ENCODE measurements around the gene EPRS1.

Gene EPRS1

DNA sequence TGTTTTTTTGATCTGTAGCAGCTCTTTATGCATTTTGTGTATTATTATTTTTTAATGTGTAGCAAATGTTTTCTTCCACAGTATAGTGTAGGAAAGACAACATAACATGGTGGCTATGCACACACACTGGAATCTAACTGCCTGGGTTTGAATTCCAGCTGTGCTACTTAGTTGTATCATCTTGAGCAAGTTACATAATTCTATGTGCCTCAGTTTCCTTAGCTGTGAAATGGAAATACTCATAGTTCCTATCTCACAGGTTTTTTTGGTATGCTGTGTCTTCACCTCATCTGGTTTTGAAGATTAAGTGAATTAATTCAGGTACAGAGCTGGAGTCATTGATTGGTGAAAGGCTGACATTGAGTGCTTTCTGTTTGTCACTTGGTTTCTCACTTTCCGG is 46.4 kb upstream of the EPRS1 start (continued):
- TF ChIP-seq, protein P1, sequence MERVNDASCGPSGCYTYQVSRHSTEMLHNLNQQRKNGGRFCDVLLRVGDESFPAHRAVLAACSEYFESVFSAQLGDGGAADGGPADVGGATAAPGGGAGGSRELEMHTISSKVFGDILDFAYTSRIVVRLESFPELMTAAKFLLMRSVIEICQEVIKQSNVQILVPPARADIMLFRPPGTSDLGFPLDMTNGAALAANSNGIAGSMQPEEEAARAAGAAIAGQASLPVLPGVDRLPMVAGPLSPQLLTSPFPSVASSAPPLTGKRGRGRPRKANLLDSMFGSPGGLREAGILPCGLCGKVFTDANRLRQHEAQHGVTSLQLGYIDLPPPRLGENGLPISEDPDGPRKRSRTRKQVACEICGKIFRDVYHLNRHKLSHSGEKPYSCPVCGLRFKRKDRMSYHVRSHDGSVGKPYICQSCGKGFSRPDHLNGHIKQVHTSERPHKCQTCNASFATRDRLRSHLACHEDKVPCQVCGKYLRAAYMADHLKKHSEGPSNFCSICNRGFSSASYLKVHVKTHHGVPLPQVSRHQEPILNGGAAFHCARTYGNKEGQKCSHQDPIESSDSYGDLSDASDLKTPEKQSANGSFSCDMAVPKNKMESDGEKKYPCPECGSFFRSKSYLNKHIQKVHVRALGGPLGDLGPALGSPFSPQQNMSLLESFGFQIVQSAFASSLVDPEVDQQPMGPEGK (tag by site-specific recombination; IDR thresholded peaks at IDR 0.05), result no peak
- TF ChIP-seq ZNF211 (tag by site-specific recombination; IDR thresholded peaks at IDR 0.05; ENCODE audit: low read depth) (no peak), ZNF555 (tag by site-specific recombination; conservative IDR thresholded peaks at IDR 0.05) (no peak), ZNF777 (tag by site-specific recombination; IDR thresholded peaks at IDR 0.05; ENCODE audit: borderline replicate concordance) (no peak)

DNA sequence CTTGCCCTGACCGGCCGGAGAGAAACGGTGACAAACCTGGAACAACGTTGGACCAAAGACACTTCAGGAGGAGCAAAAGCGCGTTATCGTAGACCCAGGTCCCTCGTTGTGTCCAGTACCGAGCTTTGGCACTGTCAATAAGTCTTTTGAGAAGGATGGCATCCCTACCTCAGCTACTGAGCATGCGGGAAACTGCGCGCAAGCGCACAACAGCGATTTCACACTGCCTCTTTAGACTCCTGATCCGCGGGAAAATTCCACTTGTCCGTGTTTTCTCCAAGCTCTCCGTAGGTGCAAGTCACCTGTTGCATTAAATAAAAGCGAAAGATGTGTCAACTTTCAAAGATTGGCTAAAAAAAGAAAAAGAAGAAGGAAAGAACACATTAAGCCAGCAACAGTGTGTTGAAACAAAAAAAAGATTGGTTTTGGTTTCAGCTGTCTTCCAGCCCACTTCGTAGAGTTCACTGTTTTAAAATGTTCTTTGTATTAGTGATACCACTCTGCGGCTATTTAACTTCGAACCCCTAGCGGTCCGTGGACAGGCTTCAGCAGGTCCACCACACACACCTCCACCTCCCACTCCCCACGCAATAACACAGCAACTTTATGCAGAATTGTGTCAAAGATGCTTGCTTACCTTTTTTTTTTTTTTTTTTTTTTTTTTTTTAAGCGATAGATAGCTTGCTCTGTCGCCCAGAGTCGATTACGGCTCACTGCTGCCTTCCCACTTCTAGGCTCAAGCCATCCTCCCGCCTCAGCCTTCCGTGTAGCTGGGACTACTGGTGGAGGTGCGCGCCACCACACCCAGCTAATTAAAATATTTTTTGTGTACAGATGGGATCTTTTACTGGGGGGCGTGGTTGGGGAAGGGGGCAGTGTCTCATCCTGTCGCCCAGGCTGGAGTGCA is 43.6 kb upstream of the EPRS1 start, which contains the start of gene BPNT1:
BPNT1 (minus strand) TSS at position 139 of the 907 bp plus-strand sequence. CDS start 9,942 bp downstream, outside the sequence.
- ChIA-PET CTCF (interaction anchor here (0.6 to 0.7 kb wide), 4 partner anchors 24 to 1320 kb away, joined by 3 read pairs; no protein-coding TSS in a partner anchor), POLR2A (interaction anchor here (0.6 to 1.0 kb wide), 5 partner anchors 10 to 1742 kb away, joined by 3 to 5 read pairs (median 3); no protein-coding TSS in a partner anchor)
- Histone ChIP-seq H3K36me3 (ENCODE audit: control insufficient read depth in 2 of 2, insufficient read depth in 1 of 2, low read length in 2 of 2) (peaks cover 0 to 5% of the 10 kb centered on the region in 2 experiments; a peak in 2 of 3 replicates), H3K9me3 (ENCODE audit: control insufficient read depth, insufficient read depth, low read depth, low read length) (no peaks in the 10 kb centered on the region), H3K27ac (ENCODE audit: extremely low read depth, low read depth, low read length) (0 out of 2 replicates have a peak within 1 kb of the TSS, but pooled peaks have one; percentile 9), H3K4me1 (ENCODE audit: control insufficient read depth, insufficient read depth, low read length) (no peaks in the 10 kb centered on the region), H3K4me3 (ENCODE audit: low read depth, low read length) (peak within 1 kb of the TSS; percentile 65)
- TF ChIP-seq ZNF791 (tag by site-specific recombination; IDR thresholded peaks at IDR 0.05) (no peak), GLI4 (tag by site-specific recombination; IDR thresholded peaks at IDR 0.05) (no peak), ZEB2 (tag by site-specific recombination; IDR thresholded peaks at IDR 0.05) (peak; percentile 99), ZNF76 (tag by site-specific recombination; IDR thresholded peaks at IDR 0.05; ENCODE audit: borderline replicate concordance, low read depth) (no peak), YY2 (tag by site-specific recombination; IDR thresholded peaks at IDR 0.05) (no peak), ZNF391 (tag by site-specific recombination; IDR thresholded peaks at IDR 0.05; ENCODE audit: borderline replicate concordance, low read depth) (no peak), ZNF292 (tag by site-specific recombination; IDR thresholded peaks at IDR 0.05; ENCODE audit: borderline replicate concordance, low read depth) (no peak), ZNF785 (tag by site-specific recombination; IDR thresholded peaks at IDR 0.05) (no peak), ZNF426 (tag by site-specific recombination; IDR thresholded peaks at IDR 0.05) (no peak), ZNF132 (tag by site-specific recombination; IDR thresholded peaks at IDR 0.05; ENCODE audit: borderline replicate concordance) (no peak), ZNF416 (tag by site-specific recombination; IDR thresholded peaks at IDR 0.05) (no peak), ZNF24 (tag by site-specific recombination; IDR thresholded peaks at IDR 0.05) (no peak), ZNF114 (tag by site-specific recombination; IDR thresholded peaks at IDR 0.05) (no peak), ZNF677 (tag by site-specific recombination; IDR thresholded peaks at IDR 0.05) (no peak), ZNF239 (tag by site-specific recombination; IDR thresholded peaks at IDR 0.05) (no peak), SP7 (tag by site-specific recombination; IDR thresholded peaks at IDR 0.05) (peak; percentile 69), ZFP37 (tag by site-specific recombination; IDR thresholded peaks at IDR 0.05) (0 out of 2 replicates have a peak, but pooled peaks have one; percentile 50)
- TF ChIP-seq, protein P2, sequence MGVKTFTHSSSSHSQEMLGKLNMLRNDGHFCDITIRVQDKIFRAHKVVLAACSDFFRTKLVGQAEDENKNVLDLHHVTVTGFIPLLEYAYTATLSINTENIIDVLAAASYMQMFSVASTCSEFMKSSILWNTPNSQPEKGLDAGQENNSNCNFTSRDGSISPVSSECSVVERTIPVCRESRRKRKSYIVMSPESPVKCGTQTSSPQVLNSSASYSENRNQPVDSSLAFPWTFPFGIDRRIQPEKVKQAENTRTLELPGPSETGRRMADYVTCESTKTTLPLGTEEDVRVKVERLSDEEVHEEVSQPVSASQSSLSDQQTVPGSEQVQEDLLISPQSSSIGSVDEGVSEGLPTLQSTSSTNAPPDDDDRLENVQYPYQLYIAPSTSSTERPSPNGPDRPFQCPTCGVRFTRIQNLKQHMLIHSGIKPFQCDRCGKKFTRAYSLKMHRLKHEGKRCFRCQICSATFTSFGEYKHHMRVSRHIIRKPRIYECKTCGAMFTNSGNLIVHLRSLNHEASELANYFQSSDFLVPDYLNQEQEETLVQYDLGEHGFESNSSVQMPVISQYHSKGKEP (tag by site-specific recombination; IDR thresholded peaks at IDR 0.05), result peak; percentile 91
- TF ChIP-seq, protein P3, sequence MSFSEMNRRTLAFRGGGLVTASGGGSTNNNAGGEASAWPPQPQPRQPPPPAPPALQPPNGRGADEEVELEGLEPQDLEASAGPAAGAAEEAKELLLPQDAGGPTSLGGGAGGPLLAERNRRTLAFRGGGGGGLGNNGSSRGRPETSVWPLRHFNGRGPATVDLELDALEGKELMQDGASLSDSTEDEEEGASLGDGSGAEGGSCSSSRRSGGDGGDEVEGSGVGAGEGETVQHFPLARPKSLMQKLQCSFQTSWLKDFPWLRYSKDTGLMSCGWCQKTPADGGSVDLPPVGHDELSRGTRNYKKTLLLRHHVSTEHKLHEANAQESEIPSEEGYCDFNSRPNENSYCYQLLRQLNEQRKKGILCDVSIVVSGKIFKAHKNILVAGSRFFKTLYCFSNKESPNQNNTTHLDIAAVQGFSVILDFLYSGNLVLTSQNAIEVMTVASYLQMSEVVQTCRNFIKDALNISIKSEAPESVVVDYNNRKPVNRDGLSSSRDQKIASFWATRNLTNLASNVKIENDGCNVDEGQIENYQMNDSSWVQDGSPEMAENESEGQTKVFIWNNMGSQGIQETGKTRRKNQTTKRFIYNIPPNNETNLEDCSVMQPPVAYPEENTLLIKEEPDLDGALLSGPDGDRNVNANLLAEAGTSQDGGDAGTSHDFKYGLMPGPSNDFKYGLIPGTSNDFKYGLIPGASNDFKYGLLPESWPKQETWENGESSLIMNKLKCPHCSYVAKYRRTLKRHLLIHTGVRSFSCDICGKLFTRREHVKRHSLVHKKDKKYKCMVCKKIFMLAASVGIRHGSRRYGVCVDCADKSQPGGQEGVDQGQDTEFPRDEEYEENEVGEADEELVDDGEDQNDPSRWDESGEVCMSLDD (tag by site-specific recombination; IDR thresholded peaks at IDR 0.05), result no peak
- TF ChIP-seq, protein P4, sequence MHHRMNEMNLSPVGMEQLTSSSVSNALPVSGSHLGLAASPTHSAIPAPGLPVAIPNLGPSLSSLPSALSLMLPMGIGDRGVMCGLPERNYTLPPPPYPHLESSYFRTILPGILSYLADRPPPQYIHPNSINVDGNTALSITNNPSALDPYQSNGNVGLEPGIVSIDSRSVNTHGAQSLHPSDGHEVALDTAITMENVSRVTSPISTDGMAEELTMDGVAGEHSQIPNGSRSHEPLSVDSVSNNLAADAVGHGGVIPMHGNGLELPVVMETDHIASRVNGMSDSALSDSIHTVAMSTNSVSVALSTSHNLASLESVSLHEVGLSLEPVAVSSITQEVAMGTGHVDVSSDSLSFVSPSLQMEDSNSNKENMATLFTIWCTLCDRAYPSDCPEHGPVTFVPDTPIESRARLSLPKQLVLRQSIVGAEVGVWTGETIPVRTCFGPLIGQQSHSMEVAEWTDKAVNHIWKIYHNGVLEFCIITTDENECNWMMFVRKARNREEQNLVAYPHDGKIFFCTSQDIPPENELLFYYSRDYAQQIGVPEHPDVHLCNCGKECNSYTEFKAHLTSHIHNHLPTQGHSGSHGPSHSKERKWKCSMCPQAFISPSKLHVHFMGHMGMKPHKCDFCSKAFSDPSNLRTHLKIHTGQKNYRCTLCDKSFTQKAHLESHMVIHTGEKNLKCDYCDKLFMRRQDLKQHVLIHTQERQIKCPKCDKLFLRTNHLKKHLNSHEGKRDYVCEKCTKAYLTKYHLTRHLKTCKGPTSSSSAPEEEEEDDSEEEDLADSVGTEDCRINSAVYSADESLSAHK (tag by site-specific recombination; IDR thresholded peaks at IDR 0.05), result no peak
- TF ChIP-seq, protein P5, sequence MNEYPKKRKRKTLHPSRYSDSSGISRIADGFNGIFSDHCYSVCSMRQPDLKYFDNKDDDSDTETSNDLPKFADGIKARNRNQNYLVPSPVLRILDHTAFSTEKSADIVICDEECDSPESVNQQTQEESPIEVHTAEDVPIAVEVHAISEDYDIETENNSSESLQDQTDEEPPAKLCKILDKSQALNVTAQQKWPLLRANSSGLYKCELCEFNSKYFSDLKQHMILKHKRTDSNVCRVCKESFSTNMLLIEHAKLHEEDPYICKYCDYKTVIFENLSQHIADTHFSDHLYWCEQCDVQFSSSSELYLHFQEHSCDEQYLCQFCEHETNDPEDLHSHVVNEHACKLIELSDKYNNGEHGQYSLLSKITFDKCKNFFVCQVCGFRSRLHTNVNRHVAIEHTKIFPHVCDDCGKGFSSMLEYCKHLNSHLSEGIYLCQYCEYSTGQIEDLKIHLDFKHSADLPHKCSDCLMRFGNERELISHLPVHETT (tag by site-specific recombination; IDR thresholded peaks at IDR 0.05), result no peak
